Measurements from ENCODE around the gene GPSM3.

Gene GPSM3

GRCh38 chr6:32149932-32150870 lies 42.2 kb downstream of the GPSM3 start:
- Histone ChIP-seq H3K4me1 (ENCODE audit: insufficient read depth, poor library complexity, severe bottlenecking) (peaks cover 6% of the 10 kb centered on the region), H3K27ac (ENCODE audit: poor library complexity, severe bottlenecking) (no peak overlapping the region), H3K9me3 (ENCODE audit: severe bottlenecking) (no peaks in the 10 kb centered on the region), H3K27me3 (ENCODE audit: insufficient read depth, poor library complexity, severe bottlenecking) (no peaks in the 10 kb centered on the region), H3K4me3 (ENCODE audit: severe bottlenecking) (no peak overlapping the region), H3K36me3 (ENCODE audit: low read depth) (no peaks in the 10 kb centered on the region; the same call in 1 of the 2 replicates)
- TF ChIP-seq, protein P1, sequence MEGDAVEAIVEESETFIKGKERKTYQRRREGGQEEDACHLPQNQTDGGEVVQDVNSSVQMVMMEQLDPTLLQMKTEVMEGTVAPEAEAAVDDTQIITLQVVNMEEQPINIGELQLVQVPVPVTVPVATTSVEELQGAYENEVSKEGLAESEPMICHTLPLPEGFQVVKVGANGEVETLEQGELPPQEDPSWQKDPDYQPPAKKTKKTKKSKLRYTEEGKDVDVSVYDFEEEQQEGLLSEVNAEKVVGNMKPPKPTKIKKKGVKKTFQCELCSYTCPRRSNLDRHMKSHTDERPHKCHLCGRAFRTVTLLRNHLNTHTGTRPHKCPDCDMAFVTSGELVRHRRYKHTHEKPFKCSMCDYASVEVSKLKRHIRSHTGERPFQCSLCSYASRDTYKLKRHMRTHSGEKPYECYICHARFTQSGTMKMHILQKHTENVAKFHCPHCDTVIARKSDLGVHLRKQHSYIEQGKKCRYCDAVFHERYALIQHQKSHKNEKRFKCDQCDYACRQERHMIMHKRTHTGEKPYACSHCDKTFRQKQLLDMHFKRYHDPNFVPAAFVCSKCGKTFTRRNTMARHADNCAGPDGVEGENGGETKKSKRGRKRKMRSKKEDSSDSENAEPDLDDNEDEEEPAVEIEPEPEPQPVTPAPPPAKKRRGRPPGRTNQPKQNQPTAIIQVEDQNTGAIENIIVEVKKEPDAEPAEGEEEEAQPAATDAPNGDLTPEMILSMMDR (IDR thresholded peaks at IDR 0.05; ENCODE audit: poor library complexity, severe bottlenecking): no peak
- no peak for DNase-seq (ENCODE audit: low spot score)
- ATAC-seq (ENCODE audit: low read depth): no peak

GRCh38 chr6:32149092-32149755 lies 43.2 kb downstream of the GPSM3 start:
- H3K4me3 ChIP-seq (ENCODE audit: severe bottlenecking): peak overlapping the region; percentile 20
- ATAC-seq (ENCODE audit: low read depth): no peak
- TF ChIP-seq, protein P1 (IDR thresholded peaks at IDR 0.05; ENCODE audit: poor library complexity, severe bottlenecking): peak; percentile 29
- no peaks in the 10 kb centered on the region for H3K9me3 ChIP-seq (ENCODE audit: severe bottlenecking)
- H3K36me3 ChIP-seq (ENCODE audit: low read depth): no peaks in the 10 kb centered on the region
- no peak overlapping the region for H3K27ac ChIP-seq (ENCODE audit: poor library complexity, severe bottlenecking)
- H3K27me3 ChIP-seq (ENCODE audit: insufficient read depth, poor library complexity, severe bottlenecking): no peaks in the 10 kb centered on the region
- peaks cover 6% of the 10 kb centered on the region for H3K4me1 ChIP-seq (ENCODE audit: insufficient read depth, poor library complexity, severe bottlenecking)
- DNase-seq (ENCODE audit: low spot score): no peak

- peak; percentile 71 for ATAC-seq (ENCODE audit: low read depth)
- H3K27ac ChIP-seq (ENCODE audit: poor library complexity, severe bottlenecking): no peak overlapping the region
- no peaks in the 10 kb centered on the region for H3K27me3 ChIP-seq (ENCODE audit: insufficient read depth, poor library complexity, severe bottlenecking)
- H3K4me1 ChIP-seq (ENCODE audit: insufficient read depth, poor library complexity, severe bottlenecking): peaks cover 6% of the 10 kb centered on the region
- no peaks in the 10 kb centered on the region for H3K9me3 ChIP-seq (ENCODE audit: severe bottlenecking)
- H3K4me3 ChIP-seq (ENCODE audit: severe bottlenecking): peak overlapping the region; percentile 20
- no peak for DNase-seq (ENCODE audit: low spot score)
- TF ChIP-seq, protein P1 (IDR thresholded peaks at IDR 0.05; ENCODE audit: poor library complexity, severe bottlenecking): peak; percentile 49
- no peaks in the 10 kb centered on the region for H3K36me3 ChIP-seq (ENCODE audit: low read depth)
These were observed 44.0 kb downstream of the GPSM3 start for GRCh38 chr6:32148289-32149091.

GRCh38 chr6:32147401-32148132 lies 44.9 kb downstream of the GPSM3 start:
- Histone ChIP-seq H3K36me3 (ENCODE audit: low read depth) (no peaks in the 10 kb centered on the region), H3K27ac (ENCODE audit: poor library complexity, severe bottlenecking) (no peak overlapping the region), H3K4me3 (ENCODE audit: severe bottlenecking) (no peak overlapping the region), H3K4me1 (ENCODE audit: insufficient read depth, poor library complexity, severe bottlenecking) (peaks cover 6% of the 10 kb centered on the region), H3K27me3 (ENCODE audit: insufficient read depth, poor library complexity, severe bottlenecking) (no peaks in the 10 kb centered on the region), H3K9me3 (ENCODE audit: severe bottlenecking) (no peaks in the 10 kb centered on the region)
- DNase-seq (ENCODE audit: low spot score): no peak
- TF ChIP-seq, protein P1 (IDR thresholded peaks at IDR 0.05; ENCODE audit: poor library complexity, severe bottlenecking): no peak
- no peak for ATAC-seq (ENCODE audit: low read depth)

Measured in RWPE2 (cell line).